Measurements from ENCODE around the gene FLYWCH1.

- TF ChIP-seq, protein P1, sequence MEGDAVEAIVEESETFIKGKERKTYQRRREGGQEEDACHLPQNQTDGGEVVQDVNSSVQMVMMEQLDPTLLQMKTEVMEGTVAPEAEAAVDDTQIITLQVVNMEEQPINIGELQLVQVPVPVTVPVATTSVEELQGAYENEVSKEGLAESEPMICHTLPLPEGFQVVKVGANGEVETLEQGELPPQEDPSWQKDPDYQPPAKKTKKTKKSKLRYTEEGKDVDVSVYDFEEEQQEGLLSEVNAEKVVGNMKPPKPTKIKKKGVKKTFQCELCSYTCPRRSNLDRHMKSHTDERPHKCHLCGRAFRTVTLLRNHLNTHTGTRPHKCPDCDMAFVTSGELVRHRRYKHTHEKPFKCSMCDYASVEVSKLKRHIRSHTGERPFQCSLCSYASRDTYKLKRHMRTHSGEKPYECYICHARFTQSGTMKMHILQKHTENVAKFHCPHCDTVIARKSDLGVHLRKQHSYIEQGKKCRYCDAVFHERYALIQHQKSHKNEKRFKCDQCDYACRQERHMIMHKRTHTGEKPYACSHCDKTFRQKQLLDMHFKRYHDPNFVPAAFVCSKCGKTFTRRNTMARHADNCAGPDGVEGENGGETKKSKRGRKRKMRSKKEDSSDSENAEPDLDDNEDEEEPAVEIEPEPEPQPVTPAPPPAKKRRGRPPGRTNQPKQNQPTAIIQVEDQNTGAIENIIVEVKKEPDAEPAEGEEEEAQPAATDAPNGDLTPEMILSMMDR (IDR thresholded peaks at IDR 0.05) = no peak
- no peak for TF ChIP-seq POLR2A (IDR thresholded peaks at IDR 0.05)
These were observed 12.7 kb upstream of the FLYWCH1 start for GRCh38 chr16:2898831-2899563.
